H1 (cell line): ENCODE results near the gene INTS15. TPM values are rescaled to one million over a fixed set of nuclear protein-coding genes. Genes with fewer than 3 reads are reported as not detected.

Source experiments
- CTCF ChIA-PET: fragments of 300-600 bp; sonication (Branson Sonifier 250); formaldehyde crosslinking; loops from one replicate; lab custom pipeline; 2021; ENCODE audit not compliant: partially characterized antibody; lab: Charles Lee
- POLR2A ChIA-PET: fragments of 300-600 bp; sonication (Branson Sonifier 250); formaldehyde crosslinking; loops from one replicate; lab custom pipeline; 2021; ENCODE audit warnings: inconsistent platforms; ENCODE audit not compliant: partially characterized antibody; lab: Charles Lee
- DNase-seq, 2 experiments: peaks; one replicate each; pipeline versions ENCODE4 v3.0.0 to v3.0.0-alpha.2; 2010 to 2022; ENCODE audit warnings: low spot score in 2 of 2, low read depth in 1 of 2, mixed read lengths in 1 of 2
- FAIRE-seq: peaks from 2 replicates; lab custom pipeline; 2011; peaks lifted over from hg19 to GRCh38; lab: Jason Lieb, UNC
- H2AFZ ChIP-seq: 2 replicates; pipeline ENCODE4 v1.8.1; 2012; ENCODE audit warnings: low read length, inconsistent platforms
- H2AK5ac ChIP-seq: 2 replicates; pipeline ENCODE4 v1.6.1; 2013; ENCODE audit warnings: low read depth, low read length
- H2BK120ac ChIP-seq: replicated peaks from 2 replicates; pipeline ENCODE3; 2013; ENCODE audit warnings: low read depth, low read length, inconsistent platforms
- H2BK12ac ChIP-seq: 2 replicates; pipeline ENCODE4 v1.6.1; 2013; ENCODE audit warnings: low read depth, low read length
- H2BK15ac ChIP-seq: 2 replicates; pipeline ENCODE4 v1.6.1; 2013; ENCODE audit warnings: low read length
- H2BK20ac ChIP-seq: 2 replicates; pipeline ENCODE4 v1.6.1; 2013; ENCODE audit warnings: low read length
- H2BK5ac ChIP-seq: 2 replicates; pipeline ENCODE4 v1.6.1; 2013; ENCODE audit warnings: low read depth, low read length
- H3K14ac ChIP-seq: 2 replicates; pipeline ENCODE4 v1.6.1; 2013; ENCODE audit warnings: inconsistent platforms; ENCODE audit not compliant: insufficient read length
- H3K18ac ChIP-seq: 2 replicates; pipeline ENCODE4 v1.6.1; 2013; ENCODE audit warnings: low read length; ENCODE audit errors: extremely low read depth
- H3K23ac ChIP-seq: 2 replicates; pipeline ENCODE4 v1.6.1; 2013; ENCODE audit warnings: inconsistent platforms; ENCODE audit not compliant: insufficient read length
- H3K23me2 ChIP-seq: 2 replicates; pipeline ENCODE4 v1.6.1; 2013; ENCODE audit warnings: low read depth, low read length
- H3K27ac ChIP-seq: 2 replicates; pipeline ENCODE4 v1.6.1; 2011; ENCODE audit warnings: low read depth, low read length, inconsistent platforms
- H3K27me3 ChIP-seq, 4 experiments: replicated peaks in 1 of 4; 1 replicate in 1 of 4; 2 replicates in 3 of 4; pipeline versions ENCODE4 v1.6.1 to v1.8.1; 2011 to 2013; ENCODE audit warnings: low read length in 3 of 4, mild to moderate bottlenecking in 3 of 4, inconsistent platforms in 2 of 4, mixed read lengths in 2 of 4, moderate library complexity in 1 of 4; ENCODE audit not compliant: control insufficient read depth in 3 of 4, insufficient read depth in 3 of 4; ENCODE audit errors: extremely low read depth in 1 of 4
- H3K36me3 ChIP-seq, 4 experiments: 2 replicates each; pipeline versions ENCODE4 v1.6.1 to v1.8.1; 2011 to 2013; ENCODE audit warnings: mild to moderate bottlenecking in 4 of 4, low read length in 3 of 4, moderate library complexity in 2 of 4, control low read depth in 1 of 4, inconsistent platforms in 1 of 4; ENCODE audit not compliant: insufficient read depth in 4 of 4, control insufficient read depth in 2 of 4
- H3K4ac ChIP-seq: replicated peaks from 2 replicates; pipeline ENCODE3; 2013; ENCODE audit warnings: low read length, low read depth, mixed read lengths, inconsistent platforms; ENCODE audit not compliant: insufficient read length
- H3K4me1 ChIP-seq, 4 experiments: replicated peaks in 1 of 4; 1 replicate in 1 of 4; 2 replicates in 3 of 4; pipeline versions ENCODE4 v1.6.1 to v1.8.1; 2011 to 2013; ENCODE audit warnings: low read length in 3 of 4, inconsistent platforms in 2 of 4, mixed read lengths in 1 of 4; ENCODE audit not compliant: insufficient read depth in 4 of 4, control insufficient read depth in 3 of 4
- H3K4me2 ChIP-seq, 2 experiments: 2 replicates each; pipeline versions ENCODE4 v1.6.1 to v1.8.1; 2011 to 2013; ENCODE audit warnings: low read depth in 2 of 2, low read length in 2 of 2, control low read depth in 1 of 2, inconsistent platforms in 1 of 2, mild to moderate bottlenecking in 1 of 2; ENCODE audit not compliant: insufficient read depth in 1 of 2
- H3K4me3 ChIP-seq, 4 experiments: fragments of 200-600, 300-600 bp in 1 of 4; sonication (generic), shearing (Covaris generic), sonication (Bioruptor Twin) in 1 of 4; 2 replicates each; pipeline versions ENCODE4 v1.5.1 to v1.8.1; 2011 to 2016; ENCODE audit warnings: low read length in 4 of 4, low read depth in 3 of 4, control low read depth in 2 of 4, inconsistent platforms in 2 of 4, mild to moderate bottlenecking in 2 of 4, mixed read lengths in 1 of 4, moderate library complexity in 1 of 4; ENCODE audit not compliant: insufficient read depth in 2 of 4; ENCODE audit errors: extremely low read depth in 1 of 4
- H3K56ac ChIP-seq: replicated peaks from 2 replicates; pipeline ENCODE3; 2013; ENCODE audit warnings: low read depth, mild to moderate bottlenecking, mixed read lengths, low read length, inconsistent platforms; ENCODE audit not compliant: insufficient read length
- H3K79me1 ChIP-seq: 2 replicates; pipeline ENCODE4 v1.6.1; 2013; ENCODE audit warnings: low read depth, low read length, control low read depth
- H3K79me2 ChIP-seq, 2 experiments: 2 replicates each; pipeline versions ENCODE4 v1.6.1 to v1.8.1; 2012 to 2013; ENCODE audit warnings: low read length in 2 of 2, mild to moderate bottlenecking in 2 of 2, inconsistent platforms in 1 of 2; ENCODE audit not compliant: insufficient read depth in 2 of 2, control insufficient read depth in 1 of 2
- H3K9ac ChIP-seq, 4 experiments: replicated peaks in 1 of 4; 1 replicate in 1 of 4; 2 replicates in 3 of 4; pipeline versions ENCODE4 v1.6.1 to v1.8.1; 2011 to 2013; ENCODE audit warnings: low read depth in 3 of 4, low read length in 3 of 4, control low read depth in 2 of 4, mild to moderate bottlenecking in 2 of 4, moderate library complexity in 2 of 4, inconsistent platforms in 1 of 4; ENCODE audit errors: extremely low read depth in 1 of 4
- H3K9me3 ChIP-seq, 2 experiments: 2 replicates each; pipeline versions ENCODE4 v1.6.1 to v1.8.1; 2012 to 2013; ENCODE audit warnings: mild to moderate bottlenecking in 2 of 2, moderate library complexity in 2 of 2, control low read depth in 1 of 2, inconsistent platforms in 1 of 2, low read depth in 1 of 2, low read length in 1 of 2, mixed read lengths in 1 of 2; ENCODE audit not compliant: insufficient read depth in 2 of 2
- H4K20me1 ChIP-seq, 2 experiments: replicated peaks in 1 of 2; 2 replicates each; pipeline versions ENCODE3 to v1.8.1; 2011 to 2013; ENCODE audit warnings: inconsistent platforms in 2 of 2, low read length in 2 of 2, mild to moderate bottlenecking in 1 of 2; ENCODE audit not compliant: insufficient read depth in 2 of 2, control insufficient read depth in 1 of 2
- H4K5ac ChIP-seq: 2 replicates; pipeline ENCODE4 v1.6.1; 2013; ENCODE audit warnings: low read length, low read depth, mixed read lengths, inconsistent platforms; ENCODE audit not compliant: insufficient read length
- H4K8ac ChIP-seq: 2 replicates; pipeline ENCODE4 v1.8.0; 2013; ENCODE audit warnings: mild to moderate bottlenecking, moderate library complexity, low read length, inconsistent platforms; ENCODE audit not compliant: insufficient read depth; ENCODE audit errors: extremely low read depth
- H4K91ac ChIP-seq: replicated peaks from 2 replicates; pipeline ENCODE3; 2013; ENCODE audit warnings: low read length, mixed read lengths, inconsistent platforms; ENCODE audit not compliant: insufficient read length
- CBX5 ChIP-seq: fragments of 300-800, 300-1000 bp; sonication (generic); IDR thresholded peaks from 2 replicates; pipeline ENCODE4 v1.7.1; 2016; ENCODE audit warnings: antibody characterized with exemption, low read length, low read depth
- CTBP2 ChIP-seq: IDR thresholded peaks from 2 replicates; pipeline ENCODE4 v1.7.0; 2011; ENCODE audit warnings: borderline replicate concordance, mild to moderate bottlenecking, moderate library complexity, mixed read lengths, low read length; ENCODE audit not compliant: insufficient read depth, insufficient read length
- FOSL1 ChIP-seq: IDR thresholded peaks from 2 replicates; pipeline ENCODE4 v1.6.1; 2011; ENCODE audit warnings: mild to moderate bottlenecking, low read depth, low read length, moderate library complexity; ENCODE audit not compliant: insufficient read depth
- KDM4A ChIP-seq: IDR thresholded peaks from one replicate; pipeline ENCODE4 v1.7.1; 2012; ENCODE audit warnings: low read depth, mild to moderate bottlenecking, moderate library complexity, low read length, inconsistent platforms; ENCODE audit not compliant: severe bottlenecking
- NRF1 ChIP-seq: IDR thresholded peaks from 2 replicates; pipeline ENCODE4 v1.6.1; 2011; ENCODE audit warnings: mild to moderate bottlenecking, low read depth, low read length, improper control_type of control experiment
- POU5F1 ChIP-seq: IDR thresholded peaks from 2 replicates; pipeline ENCODE4 v1.6.1; 2011; ENCODE audit warnings: low read depth, mild to moderate bottlenecking, low read length, moderate library complexity
- SAP30 ChIP-seq: fragments of 300-600 bp; sonication (generic); IDR thresholded peaks from 2 replicates; pipeline ENCODE4 v1.7.1; 2012; ENCODE audit warnings: low read length, moderate library complexity, mild to moderate bottlenecking, inconsistent platforms; ENCODE audit not compliant: insufficient read depth, insufficient replicate concordance
- WGBS, 2 experiments: shearing (Covaris generic) in 1 of 2; methylation state at CpG; one replicate each; pipeline versions ENCODE4 v1.1.6 to v1.1.7; 2013 to 2015; ENCODE audit warnings: low lambda C conversion rate in 2 of 2, mixed read lengths in 2 of 2, inconsistent platforms in 1 of 2, low coverage in 1 of 2, missing lambda C conversion rate in 1 of 2; ENCODE audit not compliant: insufficient replicate concordance in 2 of 2, insufficient coverage in 1 of 2, insufficient read length in 1 of 2; ENCODE audit errors: extremely low coverage in 1 of 2, missing lambda C conversion rate in 1 of 2; 5-methylcytosine and 5-hydroxymethylcytosine counted together
- polyA plus RNA-seq, 7 experiments: library from polyadenylated mRNA; depleted of rRNA in 3 of 7; stranded (reverse) in 5 of 7; unstranded in 2 of 7; fragments of >200 nt in 5 of 7; fragments of 200-250 nt in 2 of 7; gene quantifications; 1 replicate in 5 of 7; 2 replicates in 1 of 7; 4 replicates in 1 of 7; pipeline versions ENCODE4 v1.2.1 to v1.2.3, GENCODE V29; 2011 to 2013; ENCODE audit warnings: missing spikeins in 2 of 7, mixed read lengths in 2 of 7
- total RNA-seq: library from RNA; stranded (reverse); fragmentation: NEBNext Ultra II Directional; extraction: Animal tissue kit (Norgen Biotek cat#: 25700); gene quantifications from 2 replicates; pipeline ENCODE4 v1.2.1, GENCODE V29; 2021
- TF ChIP-seq, protein P1 (sequence below): IDR thresholded peaks from 2 replicates; pipeline ENCODE4 v1.6.1; 2012; ENCODE audit warnings: inconsistent platforms

INTS15 gene
- total and polyA plus RNA-seq, 2 of the 8 experiments (the other 6 are each of a cell fraction or from before 2014, with no cell fraction given): 23.0 to 25.7 TPM

DNA sequence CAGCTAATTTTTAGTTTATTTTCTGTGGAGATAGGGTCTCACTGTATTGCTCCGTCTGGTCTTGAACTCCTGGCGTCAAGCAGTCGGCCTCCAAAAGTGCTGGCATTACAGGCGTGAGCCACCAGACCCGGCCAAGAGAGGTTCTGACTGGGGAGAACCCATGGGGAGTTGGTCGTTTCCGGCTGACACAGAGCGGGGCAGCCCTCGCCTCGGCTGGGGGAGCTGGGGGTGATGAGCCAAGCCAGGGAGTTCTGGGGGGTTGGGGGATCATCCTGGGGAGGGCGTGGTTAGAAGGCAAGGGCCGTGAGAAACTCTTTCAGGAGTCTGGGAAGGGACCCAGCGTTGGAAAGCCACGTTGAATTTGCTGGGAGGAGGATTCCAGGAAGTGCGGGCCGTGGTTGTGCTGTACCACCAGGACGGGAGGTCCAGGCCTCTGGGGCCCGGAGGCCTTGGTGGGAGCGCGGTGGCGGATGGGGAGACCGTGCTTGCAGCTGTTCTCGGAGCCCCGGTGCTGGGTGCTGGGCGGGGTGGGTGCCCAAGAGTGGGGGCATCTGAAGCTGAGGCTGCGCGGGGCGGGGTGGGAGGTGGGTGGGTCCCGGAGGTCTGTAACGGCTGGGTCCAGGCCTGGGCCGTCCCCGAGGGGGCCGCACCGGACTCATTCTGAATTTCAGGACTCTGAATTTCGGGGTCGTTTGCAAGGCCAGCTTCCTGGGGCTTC is 17.2 kb downstream of the INTS15 start:
- whole genome bisulfite sequencing, 2 experiments: 95% methylated on average over 15 of the region's 36 CpGs; no CpG with 5 or more reads in 1 of the 2 experiments
- no peak overlapping the region for H2AFZ ChIP-seq
- no peaks in the 10 kb centered on the region for H3K79me1 ChIP-seq
- FAIRE-seq (no peak), DNase-seq (no peak)
- H3K23me2 ChIP-seq: no peaks in the 10 kb centered on the region
- no peaks in the 10 kb centered on the region for H3K9me3 ChIP-seq
- no peak overlapping the region for H3K14ac ChIP-seq
- no peak overlapping the region for H2BK15ac ChIP-seq
- H3K56ac ChIP-seq: no peak overlapping the region
- H3K4me2 ChIP-seq: no peak overlapping the region
- no peak overlapping the region for H3K4me3 ChIP-seq
- no peak overlapping the region for H3K27ac ChIP-seq
- TF ChIP-seq POU5F1 (no peak), CTBP2 (no peak), NRF1 (no peak), SAP30 (no peak), FOSL1 (no peak), KDM4A (no peak), CBX5 (no peak)
- TF ChIP-seq, protein P1, sequence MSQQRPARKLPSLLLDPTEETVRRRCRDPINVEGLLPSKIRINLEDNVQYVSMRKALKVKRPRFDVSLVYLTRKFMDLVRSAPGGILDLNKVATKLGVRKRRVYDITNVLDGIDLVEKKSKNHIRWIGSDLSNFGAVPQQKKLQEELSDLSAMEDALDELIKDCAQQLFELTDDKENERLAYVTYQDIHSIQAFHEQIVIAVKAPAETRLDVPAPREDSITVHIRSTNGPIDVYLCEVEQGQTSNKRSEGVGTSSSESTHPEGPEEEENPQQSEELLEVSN: no peak
- H4K91ac ChIP-seq: no peak overlapping the region
- H3K4ac ChIP-seq: no peak overlapping the region
- POLR2A ChIA-PET: interaction anchor here (0.6 kb wide), 1 partner anchor 48 kb away, joined by 3 read pairs; no protein-coding TSS in a partner anchor
- H2BK20ac ChIP-seq: no peak overlapping the region
- no peaks in the 10 kb centered on the region for H3K27me3 ChIP-seq
- CTCF ChIA-PET: interaction anchor here (0.7 kb wide), 1 partner anchor 249 kb away, joined by 3 read pairs; no protein-coding TSS in a partner anchor
- H2AK5ac ChIP-seq: no peak overlapping the region
- H4K20me1 ChIP-seq: peaks cover 2 to 4% of the 10 kb centered on the region in 2 experiments
- H2BK120ac ChIP-seq: no peak overlapping the region
- H4K8ac ChIP-seq: no peak overlapping the region
- peaks cover 0 to 4% (median 2%) of the 10 kb centered on the region in 4 experiments; a peak in 3 of 8 replicates for H3K36me3 ChIP-seq
- no peak overlapping the region for H2BK12ac ChIP-seq
- no peak overlapping the region for H4K5ac ChIP-seq
- H3K23ac ChIP-seq: no peak overlapping the region
- H3K9ac ChIP-seq: no peak overlapping the region
- no peaks in the 10 kb centered on the region for H3K79me2 ChIP-seq
- 0 out of 7 replicates have a peak, but pooled peaks cover 0 to 2% (median 0%) of the 10 kb centered on the region in 4 experiments for H3K4me1 ChIP-seq
- no peak overlapping the region for H2BK5ac ChIP-seq
- no peak overlapping the region for H3K18ac ChIP-seq
